ENCODE measurements around the gene DAGLA. TPM values are rescaled to one million over a fixed set of nuclear protein-coding genes. Genes with fewer than 3 reads are reported as not detected.

Gene DAGLA
- total RNA-seq, 1 experiment from 2014 or later, result 3.1 TPM

DNA sequence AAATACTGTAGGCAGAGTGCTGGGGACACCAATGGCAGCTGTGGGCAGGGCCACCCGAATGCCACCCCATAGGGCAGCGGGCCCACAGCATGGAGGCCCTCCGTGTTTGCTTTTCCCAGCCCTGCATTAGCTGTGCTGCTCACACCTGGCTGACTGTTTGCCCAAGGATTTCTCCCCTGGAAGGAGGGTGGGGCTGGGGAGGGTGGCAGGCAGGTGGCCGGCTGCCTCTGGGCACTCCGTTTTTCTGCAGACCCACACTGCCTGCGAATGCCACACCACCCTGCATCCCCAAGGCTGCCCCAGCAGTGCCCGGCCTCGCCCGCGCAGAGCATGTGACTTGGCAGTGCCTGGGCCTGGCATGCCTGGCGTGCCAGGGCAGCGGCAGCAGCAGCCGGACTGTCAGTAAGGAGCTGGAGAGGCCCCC is 19.6 kb downstream of the DAGLA start:
- Mint-ChIP-seq H3K27me3 (ENCODE audit: low read depth) (no peaks in the 10 kb centered on the region; the same call in 1 of the 2 replicates), H3K27ac (no peak overlapping the region), H3K4me1 (peaks cover 31% of the 10 kb centered on the region), H3K36me3 (no peaks in the 10 kb centered on the region), H3K9me3 (no peaks in the 10 kb centered on the region), H3K4me3 (no peak overlapping the region)
- TF ChIP-seq, protein P1, sequence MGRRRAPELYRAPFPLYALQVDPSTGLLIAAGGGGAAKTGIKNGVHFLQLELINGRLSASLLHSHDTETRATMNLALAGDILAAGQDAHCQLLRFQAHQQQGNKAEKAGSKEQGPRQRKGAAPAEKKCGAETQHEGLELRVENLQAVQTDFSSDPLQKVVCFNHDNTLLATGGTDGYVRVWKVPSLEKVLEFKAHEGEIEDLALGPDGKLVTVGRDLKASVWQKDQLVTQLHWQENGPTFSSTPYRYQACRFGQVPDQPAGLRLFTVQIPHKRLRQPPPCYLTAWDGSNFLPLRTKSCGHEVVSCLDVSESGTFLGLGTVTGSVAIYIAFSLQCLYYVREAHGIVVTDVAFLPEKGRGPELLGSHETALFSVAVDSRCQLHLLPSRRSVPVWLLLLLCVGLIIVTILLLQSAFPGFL (CRISPR knock-in tag; IDR thresholded peaks at IDR 0.05; ENCODE audit: borderline replicate concordance), result no peak
- TF ChIP-seq, protein P2, sequence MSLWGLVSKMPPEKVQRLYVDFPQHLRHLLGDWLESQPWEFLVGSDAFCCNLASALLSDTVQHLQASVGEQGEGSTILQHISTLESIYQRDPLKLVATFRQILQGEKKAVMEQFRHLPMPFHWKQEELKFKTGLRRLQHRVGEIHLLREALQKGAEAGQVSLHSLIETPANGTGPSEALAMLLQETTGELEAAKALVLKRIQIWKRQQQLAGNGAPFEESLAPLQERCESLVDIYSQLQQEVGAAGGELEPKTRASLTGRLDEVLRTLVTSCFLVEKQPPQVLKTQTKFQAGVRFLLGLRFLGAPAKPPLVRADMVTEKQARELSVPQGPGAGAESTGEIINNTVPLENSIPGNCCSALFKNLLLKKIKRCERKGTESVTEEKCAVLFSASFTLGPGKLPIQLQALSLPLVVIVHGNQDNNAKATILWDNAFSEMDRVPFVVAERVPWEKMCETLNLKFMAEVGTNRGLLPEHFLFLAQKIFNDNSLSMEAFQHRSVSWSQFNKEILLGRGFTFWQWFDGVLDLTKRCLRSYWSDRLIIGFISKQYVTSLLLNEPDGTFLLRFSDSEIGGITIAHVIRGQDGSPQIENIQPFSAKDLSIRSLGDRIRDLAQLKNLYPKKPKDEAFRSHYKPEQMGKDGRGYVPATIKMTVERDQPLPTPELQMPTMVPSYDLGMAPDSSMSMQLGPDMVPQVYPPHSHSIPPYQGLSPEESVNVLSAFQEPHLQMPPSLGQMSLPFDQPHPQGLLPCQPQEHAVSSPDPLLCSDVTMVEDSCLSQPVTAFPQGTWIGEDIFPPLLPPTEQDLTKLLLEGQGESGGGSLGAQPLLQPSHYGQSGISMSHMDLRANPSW (CRISPR knock-in tag; conservative IDR thresholded peaks at IDR 0.05; ENCODE audit: low read depth), result no peak
- TF ChIP-seq PRRX2 (CRISPR knock-in tag; IDR thresholded peaks at IDR 0.05) (no peak), JAZF1 (CRISPR knock-in tag; IDR thresholded peaks at IDR 0.05) (no peak), NFATC4 (CRISPR knock-in tag; IDR thresholded peaks at IDR 0.05) (no peak), ZNF219 (CRISPR knock-in tag; IDR thresholded peaks at IDR 0.05; ENCODE audit: borderline replicate concordance) (no peak), MXD4 (CRISPR knock-in tag; IDR thresholded peaks at IDR 0.05; ENCODE audit: borderline replicate concordance) (no peak), TEAD4 (CRISPR knock-in tag; IDR thresholded peaks at IDR 0.05) (no peak)
- TF ChIP-seq, protein P3, sequence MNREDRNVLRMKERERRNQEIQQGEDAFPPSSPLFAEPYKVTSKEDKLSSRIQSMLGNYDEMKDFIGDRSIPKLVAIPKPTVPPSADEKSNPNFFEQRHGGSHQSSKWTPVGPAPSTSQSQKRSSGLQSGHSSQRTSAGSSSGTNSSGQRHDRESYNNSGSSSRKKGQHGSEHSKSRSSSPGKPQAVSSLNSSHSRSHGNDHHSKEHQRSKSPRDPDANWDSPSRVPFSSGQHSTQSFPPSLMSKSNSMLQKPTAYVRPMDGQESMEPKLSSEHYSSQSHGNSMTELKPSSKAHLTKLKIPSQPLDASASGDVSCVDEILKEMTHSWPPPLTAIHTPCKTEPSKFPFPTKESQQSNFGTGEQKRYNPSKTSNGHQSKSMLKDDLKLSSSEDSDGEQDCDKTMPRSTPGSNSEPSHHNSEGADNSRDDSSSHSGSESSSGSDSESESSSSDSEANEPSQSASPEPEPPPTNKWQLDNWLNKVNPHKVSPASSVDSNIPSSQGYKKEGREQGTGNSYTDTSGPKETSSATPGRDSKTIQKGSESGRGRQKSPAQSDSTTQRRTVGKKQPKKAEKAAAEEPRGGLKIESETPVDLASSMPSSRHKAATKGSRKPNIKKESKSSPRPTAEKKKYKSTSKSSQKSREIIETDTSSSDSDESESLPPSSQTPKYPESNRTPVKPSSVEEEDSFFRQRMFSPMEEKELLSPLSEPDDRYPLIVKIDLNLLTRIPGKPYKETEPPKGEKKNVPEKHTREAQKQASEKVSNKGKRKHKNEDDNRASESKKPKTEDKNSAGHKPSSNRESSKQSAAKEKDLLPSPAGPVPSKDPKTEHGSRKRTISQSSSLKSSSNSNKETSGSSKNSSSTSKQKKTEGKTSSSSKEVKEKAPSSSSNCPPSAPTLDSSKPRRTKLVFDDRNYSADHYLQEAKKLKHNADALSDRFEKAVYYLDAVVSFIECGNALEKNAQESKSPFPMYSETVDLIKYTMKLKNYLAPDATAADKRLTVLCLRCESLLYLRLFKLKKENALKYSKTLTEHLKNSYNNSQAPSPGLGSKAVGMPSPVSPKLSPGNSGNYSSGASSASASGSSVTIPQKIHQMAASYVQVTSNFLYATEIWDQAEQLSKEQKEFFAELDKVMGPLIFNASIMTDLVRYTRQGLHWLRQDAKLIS (CRISPR knock-in tag; IDR thresholded peaks at IDR 0.05; ENCODE audit: borderline replicate concordance), result no peak
- TF ChIP-seq, protein P4, sequence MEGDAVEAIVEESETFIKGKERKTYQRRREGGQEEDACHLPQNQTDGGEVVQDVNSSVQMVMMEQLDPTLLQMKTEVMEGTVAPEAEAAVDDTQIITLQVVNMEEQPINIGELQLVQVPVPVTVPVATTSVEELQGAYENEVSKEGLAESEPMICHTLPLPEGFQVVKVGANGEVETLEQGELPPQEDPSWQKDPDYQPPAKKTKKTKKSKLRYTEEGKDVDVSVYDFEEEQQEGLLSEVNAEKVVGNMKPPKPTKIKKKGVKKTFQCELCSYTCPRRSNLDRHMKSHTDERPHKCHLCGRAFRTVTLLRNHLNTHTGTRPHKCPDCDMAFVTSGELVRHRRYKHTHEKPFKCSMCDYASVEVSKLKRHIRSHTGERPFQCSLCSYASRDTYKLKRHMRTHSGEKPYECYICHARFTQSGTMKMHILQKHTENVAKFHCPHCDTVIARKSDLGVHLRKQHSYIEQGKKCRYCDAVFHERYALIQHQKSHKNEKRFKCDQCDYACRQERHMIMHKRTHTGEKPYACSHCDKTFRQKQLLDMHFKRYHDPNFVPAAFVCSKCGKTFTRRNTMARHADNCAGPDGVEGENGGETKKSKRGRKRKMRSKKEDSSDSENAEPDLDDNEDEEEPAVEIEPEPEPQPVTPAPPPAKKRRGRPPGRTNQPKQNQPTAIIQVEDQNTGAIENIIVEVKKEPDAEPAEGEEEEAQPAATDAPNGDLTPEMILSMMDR (IDR thresholded peaks at IDR 0.05), result no peak
- TF ChIP-seq, protein P5, sequence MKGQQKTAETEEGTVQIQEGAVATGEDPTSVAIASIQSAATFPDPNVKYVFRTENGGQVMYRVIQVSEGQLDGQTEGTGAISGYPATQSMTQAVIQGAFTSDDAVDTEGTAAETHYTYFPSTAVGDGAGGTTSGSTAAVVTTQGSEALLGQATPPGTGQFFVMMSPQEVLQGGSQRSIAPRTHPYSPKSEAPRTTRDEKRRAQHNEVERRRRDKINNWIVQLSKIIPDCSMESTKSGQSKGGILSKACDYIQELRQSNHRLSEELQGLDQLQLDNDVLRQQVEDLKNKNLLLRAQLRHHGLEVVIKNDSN (CRISPR knock-in tag; IDR thresholded peaks at IDR 0.05), result no peak
- TF ChIP-seq, protein P6, sequence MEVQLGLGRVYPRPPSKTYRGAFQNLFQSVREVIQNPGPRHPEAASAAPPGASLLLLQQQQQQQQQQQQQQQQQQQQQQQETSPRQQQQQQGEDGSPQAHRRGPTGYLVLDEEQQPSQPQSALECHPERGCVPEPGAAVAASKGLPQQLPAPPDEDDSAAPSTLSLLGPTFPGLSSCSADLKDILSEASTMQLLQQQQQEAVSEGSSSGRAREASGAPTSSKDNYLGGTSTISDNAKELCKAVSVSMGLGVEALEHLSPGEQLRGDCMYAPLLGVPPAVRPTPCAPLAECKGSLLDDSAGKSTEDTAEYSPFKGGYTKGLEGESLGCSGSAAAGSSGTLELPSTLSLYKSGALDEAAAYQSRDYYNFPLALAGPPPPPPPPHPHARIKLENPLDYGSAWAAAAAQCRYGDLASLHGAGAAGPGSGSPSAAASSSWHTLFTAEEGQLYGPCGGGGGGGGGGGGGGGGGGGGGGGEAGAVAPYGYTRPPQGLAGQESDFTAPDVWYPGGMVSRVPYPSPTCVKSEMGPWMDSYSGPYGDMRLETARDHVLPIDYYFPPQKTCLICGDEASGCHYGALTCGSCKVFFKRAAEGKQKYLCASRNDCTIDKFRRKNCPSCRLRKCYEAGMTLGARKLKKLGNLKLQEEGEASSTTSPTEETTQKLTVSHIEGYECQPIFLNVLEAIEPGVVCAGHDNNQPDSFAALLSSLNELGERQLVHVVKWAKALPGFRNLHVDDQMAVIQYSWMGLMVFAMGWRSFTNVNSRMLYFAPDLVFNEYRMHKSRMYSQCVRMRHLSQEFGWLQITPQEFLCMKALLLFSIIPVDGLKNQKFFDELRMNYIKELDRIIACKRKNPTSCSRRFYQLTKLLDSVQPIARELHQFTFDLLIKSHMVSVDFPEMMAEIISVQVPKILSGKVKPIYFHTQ (CRISPR knock-in tag; IDR thresholded peaks at IDR 0.05), result no peak
- TF ChIP-seq, protein P7, sequence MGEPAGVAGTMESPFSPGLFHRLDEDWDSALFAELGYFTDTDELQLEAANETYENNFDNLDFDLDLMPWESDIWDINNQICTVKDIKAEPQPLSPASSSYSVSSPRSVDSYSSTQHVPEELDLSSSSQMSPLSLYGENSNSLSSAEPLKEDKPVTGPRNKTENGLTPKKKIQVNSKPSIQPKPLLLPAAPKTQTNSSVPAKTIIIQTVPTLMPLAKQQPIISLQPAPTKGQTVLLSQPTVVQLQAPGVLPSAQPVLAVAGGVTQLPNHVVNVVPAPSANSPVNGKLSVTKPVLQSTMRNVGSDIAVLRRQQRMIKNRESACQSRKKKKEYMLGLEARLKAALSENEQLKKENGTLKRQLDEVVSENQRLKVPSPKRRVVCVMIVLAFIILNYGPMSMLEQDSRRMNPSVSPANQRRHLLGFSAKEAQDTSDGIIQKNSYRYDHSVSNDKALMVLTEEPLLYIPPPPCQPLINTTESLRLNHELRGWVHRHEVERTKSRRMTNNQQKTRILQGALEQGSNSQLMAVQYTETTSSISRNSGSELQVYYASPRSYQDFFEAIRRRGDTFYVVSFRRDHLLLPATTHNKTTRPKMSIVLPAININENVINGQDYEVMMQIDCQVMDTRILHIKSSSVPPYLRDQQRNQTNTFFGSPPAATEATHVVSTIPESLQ (CRISPR knock-in tag; IDR thresholded peaks at IDR 0.05), result no peak
- no peak for ATAC-seq
- no peak for DNase-seq (ENCODE audit: low spot score)
- ChIA-PET CTCF (interaction anchor here (0.6 to 2.4 kb wide), 9 partner anchors 9 to 222 kb away, joined by 3 to 15 read pairs (median 3); no protein-coding TSS in a partner anchor), POLR2A (no interaction called here)

Data from WTC11 (cell line).